CD14-positive monocyte (primary cell): ENCODE data around the gene FLT1. TPM values are rescaled to one million over a fixed set of nuclear protein-coding genes. Genes with fewer than 3 reads are reported as not detected.

Experiments used
- DNase-seq, 3 donors: peaks; one replicate each; pipeline ENCODE4 v3.0.0-alpha.2; 2011 to 2022
- H2AFZ ChIP-seq: 2 replicates; pipeline ENCODE4 v1.6.0; 2012; ENCODE audit warnings: mild to moderate bottlenecking, low read depth, low read length, inconsistent platforms; ENCODE audit not compliant: insufficient read depth, poor library complexity, severe bottlenecking
- H3K27ac ChIP-seq, 2 donors: 1 replicate in 1 of 2; 2 replicates in 1 of 2; pipeline ENCODE4 v1.5.1; 2012 to 2013; ENCODE audit warnings: low read length in 2 of 2, control low read depth in 1 of 2, inconsistent platforms in 1 of 2, low read depth in 1 of 2, mild to moderate bottlenecking in 1 of 2
- H3K27me3 ChIP-seq, 2 donors: one replicate each; pipeline versions ENCODE4 v1.6.0 to v1.6.1; 2011 to 2013; ENCODE audit warnings: low read length in 2 of 2; ENCODE audit not compliant: control insufficient read depth in 2 of 2, insufficient read depth in 2 of 2
- H3K36me3 ChIP-seq, 2 donors: replicated peaks in 1 of 2; 1 replicate in 1 of 2; 2 replicates in 1 of 2; pipeline versions ENCODE4 v1.5.1 to v1.6.1; 2012 to 2013; ENCODE audit warnings: low read length in 2 of 2, control low read depth in 1 of 2, inconsistent platforms in 1 of 2, mild to moderate bottlenecking in 1 of 2; ENCODE audit not compliant: insufficient read depth in 2 of 2, control insufficient read depth in 1 of 2
- H3K4me1 ChIP-seq, 2 donors: 1 replicate in 1 of 2; 2 replicates in 1 of 2; pipeline versions ENCODE4 v1.5.1 to v1.6.1; 2012 to 2013; ENCODE audit warnings: low read length in 2 of 2, control low read depth in 1 of 2, inconsistent platforms in 1 of 2, mild to moderate bottlenecking in 1 of 2, moderate library complexity in 1 of 2; ENCODE audit not compliant: insufficient read depth in 2 of 2, control insufficient read depth in 1 of 2
- H3K4me2 ChIP-seq: replicated peaks from 2 replicates; pipeline ENCODE3; 2012; ENCODE audit warnings: low read length, moderate library complexity, mild to moderate bottlenecking; ENCODE audit not compliant: poor library complexity, severe bottlenecking; ENCODE audit errors: extremely low read depth
- H3K4me3 ChIP-seq, 3 experiments: fragments of 200-600 bp in 1 of 3; sonication (generic) in 1 of 3; replicated peaks in 1 of 3; 1 replicate in 2 of 3; 2 replicates in 1 of 3; pipeline ENCODE4 v1.5.1; 2011 to 2013; ENCODE audit warnings: low read length in 3 of 3, mild to moderate bottlenecking in 3 of 3, control low read depth in 2 of 3, low read depth in 2 of 3, inconsistent platforms in 1 of 3, moderate library complexity in 1 of 3
- H3K79me2 ChIP-seq: 2 replicates; pipeline ENCODE4 v1.6.0; 2012; ENCODE audit warnings: mild to moderate bottlenecking, control low read depth, inconsistent platforms, low read length, moderate library complexity; ENCODE audit not compliant: insufficient read depth
- H3K9ac ChIP-seq: 2 replicates; pipeline ENCODE4 v1.6.0; 2017; ENCODE audit warnings: low read length, mild to moderate bottlenecking; ENCODE audit not compliant: insufficient read depth, poor library complexity, severe bottlenecking
- H3K9me3 ChIP-seq, 2 donors: replicated peaks in 1 of 2; 1 replicate in 1 of 2; 2 replicates in 1 of 2; pipeline versions ENCODE4 v1.5.1 to v1.6.1; 2012 to 2013; ENCODE audit warnings: low read length in 2 of 2, control low read depth in 1 of 2; ENCODE audit not compliant: control insufficient read depth in 1 of 2, insufficient read depth in 1 of 2
- H4K20me1 ChIP-seq: 2 replicates; pipeline ENCODE4 v1.6.0; 2012; ENCODE audit warnings: mild to moderate bottlenecking, low read length, control low read depth, moderate library complexity; ENCODE audit not compliant: insufficient read depth
- H3K27ac Mint-ChIP-seq, 7 donors: one replicate each; pipeline ENCODE4 v1.8.0; 2020; ENCODE audit warnings: mild to moderate bottlenecking in 7 of 7, mixed read lengths in 7 of 7, moderate library complexity in 6 of 7, inconsistent platforms in 2 of 7
- H3K27me3 Mint-ChIP-seq, 3 donors: one replicate each; pipeline ENCODE4 v1.8.0; 2021 to 2022; ENCODE audit warnings: low read depth in 3 of 3, mild to moderate bottlenecking in 3 of 3, mixed read lengths in 3 of 3, moderate library complexity in 3 of 3, inconsistent platforms in 1 of 3
- H3K36me3 Mint-ChIP-seq, 2 donors: one replicate each; pipeline ENCODE4 v1.8.0; 2020; ENCODE audit warnings: mixed read lengths in 2 of 2, inconsistent platforms in 1 of 2, mild to moderate bottlenecking in 1 of 2
- H3K4me1 Mint-ChIP-seq: one replicate; pipeline ENCODE4 v1.8.0; 2020; ENCODE audit warnings: mild to moderate bottlenecking, mixed read lengths
- H3K4me3 Mint-ChIP-seq, 2 donors: one replicate each; pipeline ENCODE4 v1.8.0; 2020; ENCODE audit warnings: mild to moderate bottlenecking in 2 of 2, mixed read lengths in 2 of 2, moderate library complexity in 1 of 2
- H3K9me3 Mint-ChIP-seq, 7 donors: one replicate each; pipeline ENCODE4 v1.8.0; 2020 to 2022; ENCODE audit warnings: mixed read lengths in 7 of 7, mild to moderate bottlenecking in 6 of 7, moderate library complexity in 6 of 7, inconsistent platforms in 2 of 7
- WGBS: methylation state at CpG from one replicate; pipeline ENCODE4 v1.1.5; 2013; ENCODE audit warnings: missing lambda C conversion rate; ENCODE audit not compliant: insufficient coverage; 5-methylcytosine and 5-hydroxymethylcytosine counted together
- intact Hi-C, 2 donors: fragments of 100-400 bp; cut with micrococcal nuclease; formaldehyde crosslinking; loops; one replicate each; pipeline versions ENCODE4 v1.15.0 to v1.15.1; 2023
- polyA plus RNA-seq, 3 donors: library from polyadenylated mRNA; depleted of rRNA in 1 of 3; unstranded in 2 of 3; stranded (reverse) in 1 of 3; fragments of 300-500 nt in 2 of 3; fragments of >200 nt in 1 of 3; fragmentation: Illumina TruSeq in 2 of 3; gene quantifications; 1 replicate in 2 of 3; 2 replicates in 1 of 3; pipeline ENCODE4 v1.2.3, GENCODE V29; 2012 to 2021
- TF ChIP-seq, protein P1 (sequence below): fragments of 200-600 bp; IDR thresholded peaks from one replicate; pipeline ENCODE4 v1.8.0; 2022; ENCODE audit warnings: antibody characterized with exemption, mild to moderate bottlenecking

Gene FLT1
- polyA plus RNA-seq, 3 donors: 0.28 TPM; not detected in 2

DNA sequence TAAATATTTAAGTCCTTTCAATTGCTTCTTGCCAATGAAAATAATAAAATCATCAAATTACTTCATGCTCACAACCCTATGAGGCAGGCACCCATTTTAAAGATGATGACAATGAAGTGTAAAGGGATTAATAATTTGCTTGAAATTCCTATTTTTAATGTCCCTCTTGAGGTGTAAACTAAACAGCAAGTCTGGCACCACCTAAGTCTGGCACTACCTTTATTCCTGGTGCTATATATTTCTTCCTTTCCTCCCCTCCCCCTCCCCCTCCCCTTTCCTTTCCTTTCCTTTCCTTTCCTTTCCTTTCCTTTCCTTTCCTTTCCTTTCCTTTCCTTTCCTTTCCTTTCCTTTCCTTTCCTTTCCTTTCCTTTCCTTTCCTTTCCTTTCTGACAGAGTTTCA, 42.2 kb downstream of the FLT1 start:
- TF ChIP-seq, protein P1, sequence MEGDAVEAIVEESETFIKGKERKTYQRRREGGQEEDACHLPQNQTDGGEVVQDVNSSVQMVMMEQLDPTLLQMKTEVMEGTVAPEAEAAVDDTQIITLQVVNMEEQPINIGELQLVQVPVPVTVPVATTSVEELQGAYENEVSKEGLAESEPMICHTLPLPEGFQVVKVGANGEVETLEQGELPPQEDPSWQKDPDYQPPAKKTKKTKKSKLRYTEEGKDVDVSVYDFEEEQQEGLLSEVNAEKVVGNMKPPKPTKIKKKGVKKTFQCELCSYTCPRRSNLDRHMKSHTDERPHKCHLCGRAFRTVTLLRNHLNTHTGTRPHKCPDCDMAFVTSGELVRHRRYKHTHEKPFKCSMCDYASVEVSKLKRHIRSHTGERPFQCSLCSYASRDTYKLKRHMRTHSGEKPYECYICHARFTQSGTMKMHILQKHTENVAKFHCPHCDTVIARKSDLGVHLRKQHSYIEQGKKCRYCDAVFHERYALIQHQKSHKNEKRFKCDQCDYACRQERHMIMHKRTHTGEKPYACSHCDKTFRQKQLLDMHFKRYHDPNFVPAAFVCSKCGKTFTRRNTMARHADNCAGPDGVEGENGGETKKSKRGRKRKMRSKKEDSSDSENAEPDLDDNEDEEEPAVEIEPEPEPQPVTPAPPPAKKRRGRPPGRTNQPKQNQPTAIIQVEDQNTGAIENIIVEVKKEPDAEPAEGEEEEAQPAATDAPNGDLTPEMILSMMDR: no peak
- DNase-seq: no peak
- Histone ChIP-seq H3K79me2 (no peaks in the 10 kb centered on the region), H3K4me2 (no peak overlapping the region), H3K27me3 (peaks cover 6 to 13% of the 10 kb centered on the region in 2 donors), H3K27ac (no peak overlapping the region), H3K4me3 (no peak overlapping the region), H3K9me3 (peaks cover 3 to 5% of the 10 kb centered on the region in 2 donors), H2AFZ (no peak overlapping the region), H4K20me1 (no peaks in the 10 kb centered on the region), H3K36me3 (no peaks in the 10 kb centered on the region), H3K4me1 (no peaks in the 10 kb centered on the region), H3K9ac (no peak overlapping the region)
- H3K27me3 Mint-ChIP-seq: peaks cover 10 to 27% (median 18%) of the 10 kb centered on the region in 3 donors
- H3K27ac Mint-ChIP-seq: no peak overlapping the region
- no peak overlapping the region for H3K4me3 Mint-ChIP-seq
- no peaks in the 10 kb centered on the region for H3K4me1 Mint-ChIP-seq
- H3K9me3 Mint-ChIP-seq: peaks cover 0 to 12% (median 5%) of the 10 kb centered on the region in 7 donors
- intact Hi-C loops: no loop called here
- H3K36me3 Mint-ChIP-seq: no peaks in the 10 kb centered on the region

GRCh38 chr13:28451482-28452217, 43.3 kb downstream of the FLT1 start:
- intact Hi-C loops: no loop called here
- 88% methylated on average over 15 of the region's 21 CpGs for WGBS

More at GRCh38 chr13:28451482-28452217, 43.3 kb downstream of the FLT1 start:
- Histone ChIP-seq H4K20me1 (no peaks in the 10 kb centered on the region), H3K27me3 (peaks cover 4 to 13% of the 10 kb centered on the region in 2 donors), H2AFZ (no peak overlapping the region), H3K4me3 (no peak overlapping the region), H3K9me3 (peaks cover 5 to 6% of the 10 kb centered on the region in 2 donors), H3K27ac (no peak overlapping the region), H3K79me2 (no peaks in the 10 kb centered on the region), H3K4me2 (no peak overlapping the region), H3K9ac (no peak overlapping the region), H3K36me3 (no peaks in the 10 kb centered on the region), H3K4me1 (no peaks in the 10 kb centered on the region)
- Mint-ChIP-seq H3K27me3 (peaks cover 8 to 22% (median 18%) of the 10 kb centered on the region in 3 donors), H3K36me3 (no peaks in the 10 kb centered on the region), H3K27ac (no peak overlapping the region), H3K4me1 (no peaks in the 10 kb centered on the region), H3K9me3 (peaks cover 0 to 15% (median 5%) of the 10 kb centered on the region in 7 donors), H3K4me3 (no peak overlapping the region)
- DNase-seq: no peak
- TF ChIP-seq, protein P1: no peak
